H9 (cell line): ENCODE measurements around the gene RMDN2. TPM values are rescaled to one million over a fixed set of nuclear protein-coding genes. Genes with fewer than 3 reads are reported as not detected.

Experiments
- DNase-seq: peaks from one replicate; pipeline ENCODE4 v3.0.0-alpha.2; 2017
- H2AFZ ChIP-seq: one replicate; pipeline ENCODE4 v1.6.1; 2013; ENCODE audit warnings: mild to moderate bottlenecking, low read length, control low read depth, moderate library complexity
- H2AK5ac ChIP-seq: 2 replicates; pipeline ENCODE4 v1.6.1; 2013; ENCODE audit warnings: low read length, control low read depth, mixed read lengths; ENCODE audit not compliant: insufficient read length
- H2BK120ac ChIP-seq: one replicate; pipeline ENCODE4 v1.6.1; 2013; ENCODE audit warnings: low read depth, mild to moderate bottlenecking, low read length, control low read depth, inconsistent platforms; ENCODE audit not compliant: poor library complexity, severe bottlenecking
- H2BK12ac ChIP-seq: 2 replicates; pipeline ENCODE4 v1.6.1; 2013; ENCODE audit warnings: low read length, control low read depth, mixed read lengths, low read depth; ENCODE audit not compliant: insufficient read length
- H2BK15ac ChIP-seq: 2 replicates; pipeline ENCODE4 v1.6.1; 2013; ENCODE audit warnings: low read depth, low read length, control low read depth
- H2BK20ac ChIP-seq: one replicate; pipeline ENCODE4 v1.6.1; 2013; ENCODE audit warnings: low read depth, mild to moderate bottlenecking, low read length, control low read depth, inconsistent platforms; ENCODE audit not compliant: poor library complexity, severe bottlenecking
- H2BK5ac ChIP-seq: 2 replicates; pipeline ENCODE4 v1.6.1; 2013; ENCODE audit warnings: low read length, control low read depth, mixed read lengths; ENCODE audit not compliant: insufficient read length
- H3K14ac ChIP-seq: 2 replicates; pipeline ENCODE4 v1.6.1; 2013; ENCODE audit warnings: low read length, control low read depth; ENCODE audit not compliant: insufficient read depth
- H3K18ac ChIP-seq: 2 replicates; pipeline ENCODE4 v1.6.1; 2013; ENCODE audit warnings: low read depth, mild to moderate bottlenecking, mixed read lengths, low read length, control low read depth; ENCODE audit not compliant: insufficient read length
- H3K23ac ChIP-seq: 2 replicates; pipeline ENCODE4 v1.6.1; 2013; ENCODE audit warnings: low read length, control low read depth, mixed read lengths, low read depth; ENCODE audit not compliant: insufficient read length
- H3K23me2 ChIP-seq: 2 replicates; pipeline ENCODE4 v1.6.1; 2013; ENCODE audit warnings: low read depth, mild to moderate bottlenecking, mixed read lengths, low read length, control low read depth; ENCODE audit not compliant: insufficient read length, poor library complexity, severe bottlenecking
- H3K27ac ChIP-seq: 2 replicates; pipeline ENCODE4 v1.5.1; 2013; ENCODE audit warnings: low read length, control low read depth, mixed read lengths, low read depth; ENCODE audit not compliant: insufficient read length
- H3K27me3 ChIP-seq: 2 replicates; pipeline ENCODE4 v1.6.1; 2013; ENCODE audit warnings: low read length, control low read depth, inconsistent platforms; ENCODE audit not compliant: insufficient read depth
- H3K4ac ChIP-seq: 2 replicates; pipeline ENCODE4 v1.6.1; 2013; ENCODE audit warnings: low read depth, mild to moderate bottlenecking, control low read depth, inconsistent platforms, low read length, moderate library complexity
- H3K4me1 ChIP-seq: 2 replicates; pipeline ENCODE4 v1.6.1; 2013; ENCODE audit warnings: low read length, control low read depth, inconsistent platforms; ENCODE audit not compliant: insufficient read depth
- H3K4me2 ChIP-seq: 2 replicates; pipeline ENCODE4 v1.6.1; 2013; ENCODE audit warnings: low read length, control low read depth, mixed read lengths; ENCODE audit not compliant: insufficient read length, insufficient read depth
- H3K56ac ChIP-seq: 2 replicates; pipeline ENCODE4 v1.6.1; 2013; ENCODE audit warnings: low read depth, mild to moderate bottlenecking, mixed read lengths, low read length, control low read depth; ENCODE audit not compliant: insufficient read length
- H3K79me1 ChIP-seq: 2 replicates; pipeline ENCODE4 v1.6.1; 2013; ENCODE audit warnings: low read depth, mild to moderate bottlenecking, moderate library complexity, low read length, control low read depth, inconsistent platforms; ENCODE audit not compliant: insufficient read depth, poor library complexity, severe bottlenecking
- H3K79me2 ChIP-seq: 2 replicates; pipeline ENCODE4 v1.6.1; 2013; ENCODE audit warnings: low read length, control low read depth, inconsistent platforms; ENCODE audit not compliant: insufficient read depth
- H3K9ac ChIP-seq: 2 replicates; pipeline ENCODE4 v1.6.1; 2013; ENCODE audit warnings: low read length, control low read depth, mixed read lengths; ENCODE audit not compliant: insufficient read length; ENCODE audit errors: extremely low read depth
- H3K9me3 ChIP-seq: one replicate; pipeline ENCODE4 v1.6.1; 2013; ENCODE audit warnings: low read depth, low read length, inconsistent platforms; ENCODE audit not compliant: control insufficient read depth
- H3T11ph ChIP-seq: one replicate; pipeline ENCODE4 v1.6.1; 2013; ENCODE audit warnings: mild to moderate bottlenecking, low read length, control low read depth, inconsistent platforms
- H4K20me1 ChIP-seq: one replicate; pipeline ENCODE4 v1.6.1; 2013; ENCODE audit not compliant: control insufficient read depth, insufficient read length, insufficient read depth
- H4K5ac ChIP-seq: 2 replicates; pipeline ENCODE4 v1.6.1; 2013; ENCODE audit warnings: low read depth, mild to moderate bottlenecking, mixed read lengths, low read length, control low read depth; ENCODE audit not compliant: insufficient read length
- H4K8ac ChIP-seq: replicated peaks from 2 replicates; pipeline ENCODE4 v1.6.1; 2013; ENCODE audit warnings: low read length, control low read depth, mixed read lengths, low read depth; ENCODE audit not compliant: insufficient read length
- H4K91ac ChIP-seq: 2 replicates; pipeline ENCODE4 v1.6.1; 2013; ENCODE audit warnings: low read depth, mild to moderate bottlenecking, moderate library complexity, mixed read lengths, low read length, control low read depth; ENCODE audit not compliant: insufficient read length
- H3K27ac Mint-ChIP-seq, 3 experiments: 2 replicates in 2 of 3; 3 replicates in 1 of 3; pipeline ENCODE4 v1.8.0; 2020 to 2021; ENCODE audit warnings: mixed read lengths in 3 of 3, mild to moderate bottlenecking in 1 of 3, moderate library complexity in 1 of 3
- H3K27me3 Mint-ChIP-seq: 2 replicates; pipeline ENCODE4 v1.8.0; 2021; ENCODE audit warnings: low read depth, mild to moderate bottlenecking, moderate library complexity, mixed read lengths
- H3K36me3 Mint-ChIP-seq, 3 experiments: 2 replicates in 2 of 3; 3 replicates in 1 of 3; pipeline ENCODE4 v1.8.0; 2020 to 2021; ENCODE audit warnings: low read depth in 3 of 3, mixed read lengths in 3 of 3; ENCODE audit not compliant: insufficient read depth in 1 of 3
- H3K4me1 Mint-ChIP-seq, 2 experiments: 2 replicates each; pipeline ENCODE4 v1.8.0; 2020; ENCODE audit warnings: mixed read lengths in 2 of 2
- H3K4me3 Mint-ChIP-seq, 2 experiments: 2 replicates in 1 of 2; 3 replicates in 1 of 2; pipeline ENCODE4 v1.8.0; 2020 to 2021; ENCODE audit warnings: mild to moderate bottlenecking in 2 of 2, mixed read lengths in 2 of 2, moderate library complexity in 1 of 2
- H3K9me3 Mint-ChIP-seq, 2 experiments: 2 replicates in 1 of 2; 3 replicates in 1 of 2; pipeline ENCODE4 v1.8.0; 2020; ENCODE audit warnings: mild to moderate bottlenecking in 2 of 2, mixed read lengths in 2 of 2, moderate library complexity in 1 of 2
- WGBS: extraction: QIAGEN DNeasy Blood & Tissue Kit; methylation state at CpG from one replicate; pipeline ENCODE4 v1.1.7; 2013; ENCODE audit warnings: missing lambda C conversion rate, low lambda C conversion rate, mixed read lengths; ENCODE audit not compliant: insufficient read length; ENCODE audit errors: extremely low coverage; 5-methylcytosine and 5-hydroxymethylcytosine counted together
- total RNA-seq: library from RNA; stranded (reverse); gene quantifications from 2 replicates; pipeline ENCODE4 v1.2.1, GENCODE V29; 2021
- TF ChIP-seq, protein P1 (sequence below): fragments of 200-600 bp; sonication (generic); conservative IDR thresholded peaks from 3 replicates; pipeline ENCODE4 v1.8.0; 2021; ENCODE audit warnings: antibody characterized with exemption, mild to moderate bottlenecking

RMDN2 gene
- total RNA-seq, 1 experiment from 2014 or later: 2.8 TPM

GRCh38 chr2:37914340-37914739, 10.7 kb upstream of the RMDN2 start:
- H3K27me3 ChIP-seq: no peaks in the 10 kb centered on the region
- H2BK12ac ChIP-seq: no peak overlapping the region
- H3K14ac ChIP-seq: no peak overlapping the region
- no peak overlapping the region for H2BK15ac ChIP-seq
- H4K8ac ChIP-seq: no peak overlapping the region
- no peak overlapping the region for H2AFZ ChIP-seq
- H4K5ac ChIP-seq: no peak overlapping the region
- H3K23ac ChIP-seq: no peak overlapping the region
- H2BK5ac ChIP-seq: no peak overlapping the region
- H3K9ac ChIP-seq: no peak overlapping the region
- no peak overlapping the region for H2BK20ac ChIP-seq
- Mint-ChIP-seq H3K4me3 (no peak overlapping the region), H3K27me3 (no peaks in the 10 kb centered on the region; the same call in none of the 2 replicates), H3K4me1 (no peaks in the 10 kb centered on the region), H3K27ac (no peak overlapping the region), H3K36me3 (no peaks in the 10 kb centered on the region), H3K9me3 (no peaks in the 10 kb centered on the region)
- no peak for DNase-seq
- H3K79me1 ChIP-seq: no peaks in the 10 kb centered on the region
- H4K20me1 ChIP-seq: no peaks in the 10 kb centered on the region
- no peaks in the 10 kb centered on the region for H3K23me2 ChIP-seq
- no peak overlapping the region for H4K91ac ChIP-seq
- H3T11ph ChIP-seq: no peak overlapping the region
- TF ChIP-seq, protein P1, sequence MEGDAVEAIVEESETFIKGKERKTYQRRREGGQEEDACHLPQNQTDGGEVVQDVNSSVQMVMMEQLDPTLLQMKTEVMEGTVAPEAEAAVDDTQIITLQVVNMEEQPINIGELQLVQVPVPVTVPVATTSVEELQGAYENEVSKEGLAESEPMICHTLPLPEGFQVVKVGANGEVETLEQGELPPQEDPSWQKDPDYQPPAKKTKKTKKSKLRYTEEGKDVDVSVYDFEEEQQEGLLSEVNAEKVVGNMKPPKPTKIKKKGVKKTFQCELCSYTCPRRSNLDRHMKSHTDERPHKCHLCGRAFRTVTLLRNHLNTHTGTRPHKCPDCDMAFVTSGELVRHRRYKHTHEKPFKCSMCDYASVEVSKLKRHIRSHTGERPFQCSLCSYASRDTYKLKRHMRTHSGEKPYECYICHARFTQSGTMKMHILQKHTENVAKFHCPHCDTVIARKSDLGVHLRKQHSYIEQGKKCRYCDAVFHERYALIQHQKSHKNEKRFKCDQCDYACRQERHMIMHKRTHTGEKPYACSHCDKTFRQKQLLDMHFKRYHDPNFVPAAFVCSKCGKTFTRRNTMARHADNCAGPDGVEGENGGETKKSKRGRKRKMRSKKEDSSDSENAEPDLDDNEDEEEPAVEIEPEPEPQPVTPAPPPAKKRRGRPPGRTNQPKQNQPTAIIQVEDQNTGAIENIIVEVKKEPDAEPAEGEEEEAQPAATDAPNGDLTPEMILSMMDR: no peak
- H3K56ac ChIP-seq: no peak overlapping the region
- H3K18ac ChIP-seq: no peak overlapping the region
- WGBS: no CpG with 5 or more reads among the region's 5 CpGs
- H3K4me2 ChIP-seq: no peak overlapping the region
- no peaks in the 10 kb centered on the region for H3K4me1 ChIP-seq
- no peak overlapping the region for H2BK120ac ChIP-seq
- H3K27ac ChIP-seq: no peak overlapping the region
- H3K79me2 ChIP-seq: no peaks in the 10 kb centered on the region
- H2AK5ac ChIP-seq: no peak overlapping the region
- no peak overlapping the region for H3K4ac ChIP-seq
- H3K9me3 ChIP-seq: no peaks in the 10 kb centered on the region
